IPS DF 6.9 (cell line): Measurements from ENCODE around the gene KRTAP4-12.
"Not testable (repeated sequence)": the region's sequence is repeated elsewhere in the genome, so short reads cannot be mapped to it uniquely, and the experiment has no call there.

Source experiments
- DNase-seq: peaks from one replicate; pipeline ENCODE4 v3.0.0-alpha.2; 2013; ENCODE audit warnings: low read depth, low spot score
- H3K27ac ChIP-seq: one replicate; pipeline ENCODE4 v1.5.1; 2013; ENCODE audit warnings: low read length, control low read depth
- H3K27me3 ChIP-seq: 2 replicates; pipeline ENCODE4 v1.6.1; 2013; ENCODE audit warnings: mild to moderate bottlenecking, low read length; ENCODE audit not compliant: control insufficient read depth, insufficient read depth
- H3K36me3 ChIP-seq: 2 replicates; pipeline ENCODE4 v1.6.1; 2013; ENCODE audit warnings: low read length; ENCODE audit not compliant: control insufficient read depth, insufficient read depth
- H3K4me1 ChIP-seq: 2 replicates; pipeline ENCODE4 v1.6.1; 2013; ENCODE audit warnings: low read length; ENCODE audit not compliant: control insufficient read depth, insufficient read depth
- H3K4me3 ChIP-seq: 2 replicates; pipeline ENCODE4 v1.5.1; 2013; ENCODE audit warnings: mild to moderate bottlenecking, low read length
- H3K9me3 ChIP-seq: 2 replicates; pipeline ENCODE4 v1.6.1; 2013; ENCODE audit warnings: low read length, inconsistent platforms; ENCODE audit not compliant: control insufficient read depth, insufficient read depth
- WGBS: extraction: QIAGEN DNeasy Blood & Tissue Kit; methylation state at CpG from one replicate; pipeline ENCODE4 v1.1.7; 2013; ENCODE audit warnings: mixed read lengths, missing lambda C conversion rate; ENCODE audit not compliant: insufficient read length, insufficient coverage; 5-methylcytosine and 5-hydroxymethylcytosine counted together

The KRTAP4-12 gene

DNA sequence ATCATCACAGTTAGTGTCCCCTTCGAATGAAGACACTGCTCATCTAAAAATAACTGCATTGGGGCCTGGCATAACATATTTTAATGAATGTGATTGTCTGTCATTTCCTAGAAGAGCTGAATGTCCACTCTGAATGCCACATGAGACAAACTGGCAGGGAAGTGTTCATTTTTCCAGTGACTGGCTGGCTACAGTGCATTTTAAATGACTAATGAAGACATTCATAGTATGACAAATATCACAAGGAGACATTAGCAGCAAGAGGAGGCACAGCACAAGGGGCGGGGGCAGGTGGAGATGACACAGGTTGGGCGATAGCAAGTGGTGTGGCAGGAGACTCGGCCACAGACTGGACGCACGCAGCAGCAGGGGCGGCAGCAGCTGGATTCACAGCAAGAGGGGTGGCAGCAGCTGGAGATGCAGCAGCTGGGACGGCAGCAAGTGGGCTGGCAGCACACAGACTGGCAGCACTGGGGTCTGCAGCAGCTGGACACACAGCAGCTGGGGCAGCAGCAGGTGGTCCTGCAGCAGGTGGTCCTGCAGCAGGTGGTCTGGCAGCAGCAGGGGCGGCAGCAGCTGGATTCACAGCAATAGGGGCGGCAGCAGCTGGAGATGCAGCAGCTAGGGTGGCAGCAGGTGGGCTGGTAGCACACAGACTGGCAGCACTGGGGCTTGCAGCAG lies 25.1 kb upstream of the KRTAP4-12 start:
- not testable (repeated sequence) for H3K9me3 ChIP-seq, H3K4me3 ChIP-seq, H3K4me1 ChIP-seq, H3K27ac ChIP-seq, H3K27me3 ChIP-seq, DNase-seq, H3K36me3 ChIP-seq
- WGBS = no CpG with 5 or more reads among the region's 10 CpGs

DNA sequence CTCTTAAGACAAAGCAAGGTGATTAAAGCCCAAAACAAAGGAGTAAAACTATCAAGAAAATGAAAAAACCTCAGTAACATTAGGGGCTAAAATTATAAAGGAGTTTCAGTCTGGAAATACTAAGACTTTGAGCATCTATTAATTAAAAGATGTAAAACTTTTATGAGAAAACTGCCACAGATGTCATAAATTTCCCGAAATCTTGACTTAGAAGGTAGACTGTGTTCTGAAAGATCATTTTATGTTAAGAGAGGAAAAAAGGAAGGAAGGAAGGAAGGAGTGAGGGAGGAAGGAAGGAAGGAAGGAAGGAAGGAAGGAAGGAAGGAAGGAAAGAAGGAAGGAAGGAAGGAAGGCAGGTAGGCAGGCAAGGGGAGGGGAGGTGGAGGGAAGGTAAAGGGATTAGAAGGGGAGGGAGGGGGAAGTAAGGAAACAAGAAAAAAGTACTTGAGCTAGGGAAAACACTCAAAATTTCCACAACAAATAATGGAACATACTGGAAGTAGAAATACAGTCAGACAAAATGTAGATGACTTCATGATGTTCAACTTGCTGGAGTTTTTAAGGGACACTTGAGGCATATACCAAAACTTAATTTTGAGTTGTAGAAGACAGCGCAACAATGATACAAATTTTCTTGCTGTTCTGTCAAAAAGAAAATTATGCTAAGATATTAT lies 23.7 kb upstream of the KRTAP4-12 start:
- Histone ChIP-seq H3K9me3 (no peaks in the 10 kb centered on the region), H3K4me3 (no peak overlapping the region), H3K36me3 (no peaks in the 10 kb centered on the region), H3K4me1 (no peaks in the 10 kb centered on the region), H3K27ac (no peak overlapping the region), H3K27me3 (no peaks in the 10 kb centered on the region)
- no CpG with 5 or more reads among the region's 2 CpGs for WGBS
- DNase-seq = no peak

DNA sequence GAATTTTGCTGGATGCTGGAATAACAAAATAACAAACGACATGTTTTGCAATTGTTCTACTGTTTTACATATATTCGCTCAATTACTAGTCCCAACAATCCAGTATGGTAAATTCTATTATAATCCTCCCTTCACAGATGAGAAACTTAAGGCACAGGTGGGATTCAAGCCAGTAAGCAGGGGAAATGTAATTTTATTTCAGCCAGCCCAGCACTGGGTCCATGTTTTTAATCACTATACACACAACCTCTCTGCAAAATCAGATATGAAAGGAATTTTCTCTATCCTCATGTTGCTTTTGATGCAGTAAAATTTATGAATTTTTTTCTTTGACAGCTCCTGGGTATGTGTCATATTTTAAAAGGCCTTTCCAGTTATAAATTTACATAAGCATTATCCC lies 21.3 kb upstream of the KRTAP4-12 start:
- no peaks in the 10 kb centered on the region for H3K27me3 ChIP-seq
- no peak for DNase-seq
- H3K27ac ChIP-seq = no peak overlapping the region
- H3K9me3 ChIP-seq = no peaks in the 10 kb centered on the region
- H3K36me3 ChIP-seq = no peaks in the 10 kb centered on the region
- WGBS = no CpG with 5 or more reads among the region's 2 CpGs
- H3K4me1 ChIP-seq = no peaks in the 10 kb centered on the region
- H3K4me3 ChIP-seq = no peak overlapping the region

DNA sequence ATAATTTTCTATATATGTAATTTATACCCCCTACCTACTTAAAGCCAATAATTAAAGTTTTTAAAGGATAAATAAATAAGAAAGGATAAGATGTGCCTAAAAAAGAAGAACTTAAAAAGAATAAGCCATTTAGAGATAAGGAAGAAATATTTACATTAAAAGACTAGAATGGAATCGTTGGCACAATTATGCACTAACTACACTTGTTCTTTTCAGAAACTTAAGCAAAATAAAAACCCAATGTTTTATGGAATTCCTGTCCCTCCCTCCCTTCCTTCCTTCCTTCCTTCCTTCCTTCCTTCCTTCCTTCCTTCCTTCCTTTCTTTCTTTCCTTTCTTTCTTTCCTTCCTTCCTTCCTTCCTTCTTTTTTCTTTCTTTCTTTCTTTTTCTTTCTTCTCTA lies 20.9 kb upstream of the KRTAP4-12 start:
- no peaks in the 10 kb centered on the region for H3K4me1 ChIP-seq
- no peaks in the 10 kb centered on the region for H3K36me3 ChIP-seq
- no peaks in the 10 kb centered on the region for H3K9me3 ChIP-seq
- H3K4me3 ChIP-seq = no peak overlapping the region
- no peaks in the 10 kb centered on the region for H3K27me3 ChIP-seq
- H3K27ac ChIP-seq = no peak overlapping the region
- no CpG with 5 or more reads among the region's 1 CpG for WGBS
- DNase-seq = no peak

DNA sequence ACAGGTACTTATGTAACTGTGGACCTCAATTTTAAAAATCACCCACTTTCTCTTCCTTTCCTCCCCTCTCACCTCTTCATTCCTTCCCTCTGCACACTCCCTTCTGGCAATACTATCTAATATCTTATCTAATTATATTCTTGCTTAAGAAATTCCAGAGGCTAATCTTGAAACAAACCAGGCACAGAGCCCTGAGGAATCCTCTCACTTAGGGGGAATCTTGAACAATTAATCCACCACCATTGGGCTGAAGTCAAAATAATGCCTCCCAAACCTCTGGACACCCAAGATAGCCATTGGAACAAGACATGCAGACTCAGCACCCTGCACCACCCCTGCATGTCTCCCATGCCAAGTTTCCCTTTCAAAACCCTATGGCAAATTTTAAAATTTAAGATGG lies 17.4 kb upstream of the KRTAP4-12 start:
- H3K4me1 ChIP-seq = no peaks in the 10 kb centered on the region
- H3K27me3 ChIP-seq = no peaks in the 10 kb centered on the region
- H3K27ac ChIP-seq = no peak overlapping the region
- no peak for DNase-seq
- H3K4me3 ChIP-seq = no peak overlapping the region
- H3K36me3 ChIP-seq = no peaks in the 10 kb centered on the region
- no peaks in the 10 kb centered on the region for H3K9me3 ChIP-seq

DNA sequence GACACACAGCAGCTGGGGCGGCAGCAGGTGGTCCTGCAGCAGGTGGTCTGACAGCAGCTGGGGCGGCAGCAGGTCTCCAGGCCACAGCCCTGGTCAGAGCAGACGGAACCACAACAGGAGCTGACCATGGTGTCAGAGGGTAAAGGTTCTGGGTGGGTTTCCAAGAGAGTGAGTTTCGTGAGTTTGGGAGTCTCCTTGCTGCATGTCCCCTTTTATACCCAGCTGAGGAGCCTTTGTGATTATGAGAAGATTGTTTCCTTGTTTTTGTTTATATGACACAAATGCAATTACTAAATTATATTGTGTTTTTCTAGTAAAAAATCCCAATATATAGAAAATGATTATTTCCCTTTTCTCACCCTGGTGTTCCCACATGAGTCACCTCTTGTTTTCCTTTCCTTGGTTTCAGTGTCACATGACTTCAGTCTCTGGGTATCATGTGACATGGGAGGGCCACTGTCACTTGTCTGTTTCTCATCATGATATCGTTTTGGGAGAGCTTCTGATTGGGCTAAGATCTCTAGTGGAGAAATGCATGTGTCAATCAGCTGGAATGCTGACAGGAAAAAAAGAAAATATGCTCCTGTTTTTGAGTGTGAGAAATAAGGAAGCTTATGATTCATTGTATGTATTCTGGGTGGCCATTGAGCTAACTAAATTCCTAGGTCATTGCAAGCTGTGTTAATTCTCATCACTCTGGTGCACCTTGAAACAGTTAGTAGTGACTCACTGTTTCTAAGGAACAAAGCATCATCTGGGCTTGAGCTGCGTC lies 16.6 kb upstream of the KRTAP4-12 start, which contains the start of gene KRTAP4-6:
Gene KRTAP4-6 (minus strand): TSS at position 185 of the 772 bp plus-strand sequence. CDS start 57 bp downstream, at position 128.
- Histone ChIP-seq H3K4me3 (no peak within 1 kb of the TSS), H3K9me3 (no peaks in the 10 kb centered on the region), H3K36me3 (no peaks in the 10 kb centered on the region), H3K27ac (no peak within 1 kb of the TSS), H3K27me3 (no peaks in the 10 kb centered on the region), H3K4me1 (no peaks in the 10 kb centered on the region)
- no CpG with 5 or more reads among the region's 6 CpGs for WGBS
- no peak for DNase-seq

DNA sequence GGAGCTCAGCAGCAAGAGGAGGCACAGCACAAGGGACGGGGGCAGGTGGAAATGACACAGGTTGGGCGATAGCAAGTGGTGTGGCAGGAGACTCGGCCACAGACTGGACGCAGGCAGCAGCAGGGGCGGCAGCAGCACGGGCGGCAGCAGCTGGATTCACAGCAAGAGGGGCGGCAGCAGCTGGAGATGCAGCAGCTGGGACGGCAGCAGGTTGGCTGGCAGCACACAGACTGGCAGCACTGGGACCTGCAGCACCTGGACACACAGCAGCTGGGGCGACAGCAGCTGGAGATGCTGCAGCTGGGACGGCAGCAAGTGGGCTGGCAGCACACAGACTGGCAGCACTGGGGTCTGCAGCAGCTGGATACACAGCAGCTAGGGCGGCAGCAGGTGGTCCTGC lies 15.9 kb upstream of the KRTAP4-12 start:
- no CpG with 5 or more reads among the region's 12 CpGs for WGBS
- not testable (repeated sequence) for H3K4me1 ChIP-seq, H3K36me3 ChIP-seq, H3K4me3 ChIP-seq, H3K27ac ChIP-seq, DNase-seq, H3K27me3 ChIP-seq, H3K9me3 ChIP-seq

DNA sequence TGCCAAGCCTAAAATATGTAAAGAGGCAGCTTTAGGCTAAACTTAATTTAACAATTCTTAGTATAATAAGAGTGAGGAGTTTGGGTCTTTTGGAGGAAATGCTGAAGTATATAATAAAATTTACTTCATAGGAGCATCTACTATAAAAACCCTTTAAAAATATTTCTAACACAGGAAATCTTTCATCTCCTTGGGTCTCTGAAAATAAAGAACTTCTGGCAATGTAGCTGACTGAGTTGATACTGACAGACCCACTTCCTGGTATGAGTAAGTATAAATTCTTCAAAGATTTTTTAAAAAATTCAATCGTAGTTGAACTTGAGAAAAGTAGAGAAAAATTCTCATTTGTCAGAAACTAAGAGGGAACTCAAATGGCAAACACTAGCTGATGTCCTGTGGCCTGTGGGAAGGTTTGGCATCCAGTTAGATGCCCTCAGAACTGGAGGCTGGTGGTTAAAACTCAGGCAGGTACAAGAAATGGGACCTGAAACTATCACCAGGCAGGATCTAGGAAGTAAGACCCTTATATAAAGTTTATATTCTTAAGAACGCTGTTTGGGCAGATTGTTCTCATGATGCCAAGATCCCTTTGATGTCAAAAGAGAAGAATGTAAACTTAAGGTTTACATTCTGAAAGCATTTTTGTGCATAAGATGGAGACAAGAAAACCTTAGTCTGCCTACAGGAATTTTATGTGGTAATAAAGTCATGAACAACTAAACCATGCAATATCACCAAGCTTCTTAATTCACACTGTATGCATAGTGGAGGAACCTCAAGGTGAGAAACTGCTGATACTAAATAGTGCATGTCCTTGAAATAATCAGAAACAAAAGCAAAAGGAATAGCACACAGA lies 10.1 kb upstream of the KRTAP4-12 start:
- Histone ChIP-seq H3K4me1 (no peaks in the 10 kb centered on the region), H3K27me3 (no peaks in the 10 kb centered on the region), H3K9me3 (no peaks in the 10 kb centered on the region), H3K4me3 (no peak overlapping the region), H3K36me3 (no peaks in the 10 kb centered on the region), H3K27ac (no peak overlapping the region)
- no CpG with 5 or more reads among the region's 2 CpGs for WGBS
- no peak for DNase-seq

DNA sequence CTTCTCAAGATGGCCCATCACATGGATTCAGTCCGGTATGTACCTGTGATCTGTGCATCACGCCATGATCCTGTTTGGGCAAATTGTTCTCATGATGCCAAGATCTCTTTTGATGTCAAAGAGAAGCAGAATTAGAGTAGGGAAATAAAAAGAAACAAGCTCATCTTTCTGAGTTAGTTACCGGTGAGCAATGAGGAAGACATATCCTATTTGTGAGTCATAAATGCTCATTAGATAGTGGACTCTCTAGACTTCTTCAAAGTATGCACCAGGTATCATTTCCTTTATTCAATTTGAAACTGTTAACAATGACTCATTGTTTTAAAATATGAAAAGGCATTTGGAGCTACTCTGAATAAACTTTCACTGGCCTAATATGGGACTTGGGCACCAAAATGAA lies 8.0 kb upstream of the KRTAP4-12 start:
- H3K9me3 ChIP-seq = no peaks in the 10 kb centered on the region
- no peak for DNase-seq
- H3K4me3 ChIP-seq = no peak overlapping the region
- H3K27me3 ChIP-seq = no peaks in the 10 kb centered on the region
- H3K4me1 ChIP-seq = no peaks in the 10 kb centered on the region
- no peak overlapping the region for H3K27ac ChIP-seq
- no peaks in the 10 kb centered on the region for H3K36me3 ChIP-seq
- WGBS = no CpG with 5 or more reads among the region's 3 CpGs

DNA sequence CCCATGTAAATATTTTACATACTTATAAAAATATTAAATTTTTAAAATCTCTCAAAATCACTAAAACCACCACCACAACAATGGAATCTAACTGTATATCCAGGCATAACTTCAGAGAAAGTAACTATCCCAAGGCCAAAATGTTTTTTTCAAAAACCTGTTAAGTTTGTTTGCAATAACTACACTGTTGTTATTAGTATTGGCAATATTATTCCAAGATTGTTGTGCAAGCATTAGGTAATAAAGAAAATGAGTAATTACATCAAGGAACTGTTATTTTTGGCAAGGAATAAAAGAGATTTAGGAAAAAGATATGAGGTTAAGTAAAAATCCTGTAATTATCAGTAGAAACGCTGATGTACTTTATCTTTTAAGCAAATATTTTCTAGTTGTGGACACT lies 3.4 kb upstream of the KRTAP4-12 start:
- no peaks in the 10 kb centered on the region for H3K36me3 ChIP-seq
- H3K27me3 ChIP-seq = no peaks in the 10 kb centered on the region
- H3K4me1 ChIP-seq = no peaks in the 10 kb centered on the region
- H3K9me3 ChIP-seq = no peaks in the 10 kb centered on the region
- DNase-seq = no peak
- H3K27ac ChIP-seq = no peak overlapping the region
- no CpG with 5 or more reads among the region's 1 CpG for WGBS
- H3K4me3 ChIP-seq = no peak overlapping the region
